HG03558 (cell line): ENCODE measurements around the gene TMEM117.

ENCODE experiments used
- ATAC-seq: cut with Tn5 transposase; IDR thresholded peaks from one replicate; pipeline ENCODE4 v1.9.1; 2021; ENCODE audit warnings: moderate number of reproducible peaks; ENCODE audit not compliant: unreplicated experiment; ENCODE audit errors: extremely low read depth

The TMEM117 gene

GRCh38 chr12:44059476-44059875, 223.6 kb downstream of the TMEM117 start:
- no peak for ATAC-seq

GRCh38 chr12:44063671-44064070, 227.8 kb downstream of the TMEM117 start:
- no peak for ATAC-seq

GRCh38 chr12:44076871-44077270, 241.0 kb downstream of the TMEM117 start:
- no peak for ATAC-seq

GRCh38 chr12:44077294-44077693, 241.4 kb downstream of the TMEM117 start:
- ATAC-seq, result no peak

GRCh38 chr12:44078273-44078672, 242.4 kb downstream of the TMEM117 start:
- ATAC-seq, result no peak

GRCh38 chr12:44088647-44089046, 252.8 kb downstream of the TMEM117 start:
- ATAC-seq, result no peak

GRCh38 chr12:44091948-44092606, 256.2 kb downstream of the TMEM117 start:
- no peak for ATAC-seq

- ATAC-seq, result no peak
Observed at GRCh38 chr12:44098786-44099185, 262.9 kb downstream of the TMEM117 start.

GRCh38 chr12:44099486-44099885, 263.6 kb downstream of the TMEM117 start:
- no peak for ATAC-seq

- no peak for ATAC-seq
Observed at GRCh38 chr12:44100264-44100663, 264.4 kb downstream of the TMEM117 start.

- no peak for ATAC-seq
Observed at GRCh38 chr12:44101475-44101874, 265.6 kb downstream of the TMEM117 start.

- ATAC-seq, result no peak
Observed at GRCh38 chr12:44114906-44115305, 279.0 kb downstream of the TMEM117 start.

- no peak for ATAC-seq
Observed at GRCh38 chr12:44117337-44117736, 281.5 kb downstream of the TMEM117 start.

GRCh38 chr12:44118946-44119345, 283.1 kb downstream of the TMEM117 start:
- no peak for ATAC-seq

- ATAC-seq, result no peak
Observed at GRCh38 chr12:44126806-44127205, 290.9 kb downstream of the TMEM117 start.

- ATAC-seq, result no peak
Observed at GRCh38 chr12:44127966-44128710, 292.3 kb downstream of the TMEM117 start.

GRCh38 chr12:44143175-44143574, 307.3 kb downstream of the TMEM117 start:
- ATAC-seq, result no peak

GRCh38 chr12:44148936-44149335, 313.1 kb downstream of the TMEM117 start:
- no peak for ATAC-seq

GRCh38 chr12:44154128-44154527, 318.2 kb downstream of the TMEM117 start:
- no peak for ATAC-seq

- ATAC-seq, result no peak
Observed at GRCh38 chr12:44155358-44155757, 319.5 kb downstream of the TMEM117 start.

GRCh38 chr12:44157359-44157758, 321.5 kb downstream of the TMEM117 start:
- peak; percentile 57 for ATAC-seq

GRCh38 chr12:44158746-44159145, 322.9 kb downstream of the TMEM117 start:
- no peak for ATAC-seq
